Brain microvascular endothelial cell (primary cell): ENCODE results near the gene DUSP22.

ENCODE experiments used
- DNase-seq: peaks from one replicate; pipeline ENCODE4 v3.0.0-alpha.2; 2020
- H3K27ac ChIP-seq: fragments of 250-450 bp; sonication (Bioruptor Pico); 2 replicates; pipeline ENCODE4 v1.5.1; 2020; ENCODE audit warnings: mild to moderate bottlenecking, moderate library complexity
- H3K27me3 ChIP-seq: fragments of 250-450 bp; sonication (Bioruptor Pico); replicated peaks from 2 replicates; pipeline ENCODE4 v1.5.1; 2020; ENCODE audit warnings: mild to moderate bottlenecking
- H3K36me3 ChIP-seq: fragments of 250-450 bp; sonication (Bioruptor Pico); replicated peaks from 2 replicates; pipeline ENCODE4 v1.5.1; 2020; ENCODE audit warnings: mild to moderate bottlenecking
- H3K4me3 ChIP-seq: 2 replicates; pipeline ENCODE4 v1.5.1; 2011; ENCODE audit warnings: low read depth, mild to moderate bottlenecking, control low read depth, low read length, moderate library complexity
- CTCF ChIP-seq: IDR thresholded peaks from 2 replicates; pipeline ENCODE4 v1.5.1; 2011; ENCODE audit warnings: low read depth, mild to moderate bottlenecking, moderate library complexity, low read length, control low read depth, inconsistent platforms; ENCODE audit errors: missing control alignments
- in situ Hi-C: cut with HindIII; loops from 2 replicates; pipeline ENCODE4 v1.10.0; 2017; ENCODE audit warnings: low sequenced_read_pairs, low pct_ligation_motif_present

Gene DUSP22

GRCh38 chr6:349491-349921, 57.2 kb downstream of the DUSP22 start:
- Histone ChIP-seq H3K27ac (no peak overlapping the region), H3K36me3 (no peaks in the 10 kb centered on the region), H3K27me3 (no peaks in the 10 kb centered on the region), H3K4me3 (no peak overlapping the region)
- no peak for DNase-seq
- no peak for TF ChIP-seq CTCF
- in situ Hi-C loops, result no loop called here

- in situ Hi-C loops, result no loop called here
- H3K4me3 ChIP-seq, result no peak overlapping the region
- H3K27me3 ChIP-seq, result no peaks in the 10 kb centered on the region
- TF ChIP-seq CTCF, result no peak
- H3K27ac ChIP-seq, result no peak overlapping the region
- no peaks in the 10 kb centered on the region for H3K36me3 ChIP-seq
- DNase-seq, result no peak
These were observed 58.1 kb downstream of the DUSP22 start for GRCh38 chr6:350371-350770.

GRCh38 chr6:351011-351866, 59.0 kb downstream of the DUSP22 start:
- no peaks in the 10 kb centered on the region for H3K36me3 ChIP-seq
- DNase-seq, result no peak
- no peak for TF ChIP-seq CTCF
- H3K27me3 ChIP-seq, result no peaks in the 10 kb centered on the region
- no peak overlapping the region for H3K4me3 ChIP-seq
- in situ Hi-C loops, result no loop called here
- H3K27ac ChIP-seq, result no peak overlapping the region

GRCh38 chr6:351867-352289, 59.6 kb downstream of the DUSP22 start:
- Histone ChIP-seq H3K27ac (no peak overlapping the region), H3K36me3 (no peaks in the 10 kb centered on the region), H3K27me3 (no peaks in the 10 kb centered on the region), H3K4me3 (no peak overlapping the region)
- no peak for DNase-seq
- in situ Hi-C loops, result no loop called here
- no peak for TF ChIP-seq CTCF

GRCh38 chr6:352474-352873, 60.2 kb downstream of the DUSP22 start:
- Histone ChIP-seq H3K27ac (no peak overlapping the region), H3K4me3 (no peak overlapping the region), H3K36me3 (no peaks in the 10 kb centered on the region), H3K27me3 (no peaks in the 10 kb centered on the region)
- in situ Hi-C loops, result no loop called here
- DNase-seq, result no peak
- no peak for TF ChIP-seq CTCF
